NCI-H524 (cell line): ENCODE measurements around the gene RENBP.
A peak's percentile ranks its signal among the peaks of the same experiment; 100 is the strongest.

Source experiments
- DNase-seq, 2 experiments: peaks; one replicate each; lab custom pipeline; 2025; lab: John Stamatoyannopoulos, UW

RENBP gene

DNA sequence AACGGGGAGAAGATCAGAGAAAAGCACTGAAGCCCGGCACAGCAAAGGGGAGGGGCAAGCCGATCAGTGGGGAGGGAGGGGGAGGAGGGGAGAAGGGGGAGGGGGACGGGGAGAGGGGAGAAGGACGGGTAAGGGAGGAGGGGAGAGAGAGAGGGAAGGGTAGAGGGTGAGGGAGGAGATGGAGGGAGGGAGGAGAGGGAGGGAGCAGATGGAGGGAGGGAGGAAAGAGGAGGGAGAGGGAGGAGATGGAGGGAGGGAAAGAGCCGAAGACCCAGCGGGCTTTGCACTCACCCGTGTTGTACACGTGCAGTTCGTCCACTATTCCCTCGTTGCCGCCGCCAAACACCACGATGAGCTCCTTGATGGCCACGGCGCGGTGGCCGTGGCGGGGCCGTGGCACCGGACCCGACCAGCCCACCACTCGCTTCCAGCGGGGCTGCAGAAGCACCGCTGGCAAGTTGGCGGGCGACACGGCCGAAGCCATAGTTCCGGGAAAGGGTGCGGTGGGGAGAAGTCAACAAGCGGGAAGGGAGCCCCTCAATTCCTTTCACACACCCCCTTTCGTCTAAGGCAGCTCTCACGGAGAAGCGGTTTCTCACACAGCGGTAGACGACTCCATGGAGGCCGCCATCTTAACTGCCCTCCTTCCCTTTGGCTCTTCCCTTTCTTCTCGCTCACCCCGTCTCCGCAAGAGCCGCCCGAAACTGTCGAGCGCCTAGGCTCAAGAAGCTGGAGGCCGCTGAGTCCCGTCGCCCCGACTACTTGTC lies 26.1 kb upstream of the RENBP start:
- peak; percentile 61 to 71 for DNase-seq

- DNase-seq: no peak
Observed at GRCh38 chrX:153969904-153970356, 25.5 kb upstream of the RENBP start.

GRCh38 chrX:153969125-153969903 lies 24.9 kb upstream of the RENBP start:
- DNase-seq: no peak

- DNase-seq: peak in 1 of 2 experiments; percentile 48
Observed at GRCh38 chrX:153968754-153969124, 24.3 kb upstream of the RENBP start.

GRCh38 chrX:153968255-153968654 lies 23.8 kb upstream of the RENBP start:
- no peak for DNase-seq

DNA sequence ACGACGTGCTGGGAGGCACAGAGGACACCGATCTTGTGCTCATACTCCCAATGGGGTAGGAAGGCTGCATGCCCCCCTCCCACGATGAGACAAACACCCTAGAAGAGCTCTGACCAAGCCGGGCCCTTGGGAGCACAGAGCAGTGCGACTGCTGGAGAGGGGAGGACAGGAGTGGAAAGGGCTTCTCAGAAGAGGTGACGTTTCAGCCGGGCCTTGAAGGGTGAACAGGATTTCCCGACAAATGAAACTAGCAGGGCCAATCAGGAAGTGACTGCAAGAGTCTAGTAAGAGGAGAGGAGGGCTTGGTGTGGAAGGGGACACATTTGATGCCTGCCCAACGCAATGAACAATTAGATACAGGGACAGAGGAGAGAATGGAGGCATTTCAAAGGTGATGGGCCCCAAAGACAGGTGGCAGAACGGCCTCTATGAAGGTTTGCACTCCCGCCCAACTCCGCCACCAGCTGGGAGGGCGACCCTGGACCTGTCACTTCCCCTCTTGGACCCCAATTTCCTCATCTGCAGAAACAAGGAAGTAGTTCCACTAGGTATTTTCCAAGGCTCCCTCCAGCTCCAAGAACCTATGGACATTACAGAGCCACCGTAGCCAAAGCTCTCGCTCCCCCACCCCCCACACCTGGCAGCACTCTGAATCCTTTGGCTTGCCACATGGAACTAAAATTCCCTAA lies 23.2 kb upstream of the RENBP start:
- DNase-seq: no peak

- DNase-seq: no peak
Observed at GRCh38 chrX:153966841-153967535, 22.5 kb upstream of the RENBP start.

DNA sequence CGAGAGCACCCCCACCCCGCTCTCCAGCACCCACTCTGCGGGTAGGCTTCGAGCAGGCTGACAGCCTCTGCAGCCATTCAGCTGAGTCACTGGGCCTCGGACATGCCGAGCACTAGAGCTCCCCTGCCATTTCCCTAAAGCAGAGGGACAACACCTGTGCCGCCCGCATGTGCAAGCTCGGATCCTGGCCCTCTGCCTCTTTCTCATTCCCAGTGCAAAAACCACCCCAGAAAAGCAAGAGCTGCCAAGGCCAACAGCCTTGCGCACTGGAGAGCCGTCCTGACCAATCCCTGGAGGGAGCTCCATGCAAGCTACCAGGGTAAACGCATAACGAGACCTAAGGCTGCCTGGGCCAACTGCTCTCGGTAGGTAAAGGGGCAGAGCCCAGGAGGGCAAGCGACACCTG lies 21.8 kb upstream of the RENBP start:
- no peak for DNase-seq

DNA sequence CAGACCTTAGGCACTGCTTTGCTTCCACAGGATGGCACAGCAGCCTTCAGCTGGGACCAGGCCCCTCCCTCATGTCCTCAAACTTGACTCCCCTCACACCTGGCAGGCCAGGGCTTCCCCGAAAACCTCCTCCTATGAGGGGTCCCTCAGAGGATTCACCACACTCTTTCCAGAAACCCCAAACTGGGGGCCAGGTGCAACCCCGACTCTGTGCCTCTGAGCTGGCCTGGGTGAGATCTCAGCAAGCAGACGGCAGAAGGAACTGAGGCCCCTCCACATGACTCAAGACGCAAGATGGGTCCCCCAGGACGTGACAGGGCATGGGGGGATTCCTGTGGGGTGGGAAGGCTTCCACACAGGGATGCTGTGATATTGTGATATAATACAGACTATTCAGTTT lies 21.0 kb upstream of the RENBP start:
- DNase-seq: no peak

- no peak for DNase-seq
Observed at GRCh38 chrX:153964105-153964504, 19.7 kb upstream of the RENBP start.

DNA sequence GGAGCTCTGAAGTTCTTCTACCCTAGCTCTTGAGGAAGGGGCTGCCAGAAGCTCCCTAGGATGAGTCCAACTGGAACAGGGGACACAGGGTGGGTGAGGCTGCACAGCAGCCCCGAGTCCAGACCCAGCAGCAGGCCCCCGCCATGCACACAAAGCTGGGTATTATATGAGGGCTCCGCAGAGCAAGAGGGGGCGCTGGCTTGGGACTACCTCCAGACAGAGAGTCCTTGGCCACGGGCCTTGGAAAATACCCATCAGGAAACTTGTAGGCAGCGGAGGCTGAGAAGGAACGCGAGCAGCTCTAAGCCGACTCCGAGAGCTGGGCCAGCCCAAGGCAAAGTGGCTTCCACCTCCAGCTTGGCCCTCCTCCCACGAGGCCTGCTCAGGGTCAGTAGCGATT lies 19.1 kb upstream of the RENBP start:
- DNase-seq: no peak

GRCh38 chrX:153961292-153961691 lies 16.8 kb upstream of the RENBP start:
- DNase-seq: no peak

DNA sequence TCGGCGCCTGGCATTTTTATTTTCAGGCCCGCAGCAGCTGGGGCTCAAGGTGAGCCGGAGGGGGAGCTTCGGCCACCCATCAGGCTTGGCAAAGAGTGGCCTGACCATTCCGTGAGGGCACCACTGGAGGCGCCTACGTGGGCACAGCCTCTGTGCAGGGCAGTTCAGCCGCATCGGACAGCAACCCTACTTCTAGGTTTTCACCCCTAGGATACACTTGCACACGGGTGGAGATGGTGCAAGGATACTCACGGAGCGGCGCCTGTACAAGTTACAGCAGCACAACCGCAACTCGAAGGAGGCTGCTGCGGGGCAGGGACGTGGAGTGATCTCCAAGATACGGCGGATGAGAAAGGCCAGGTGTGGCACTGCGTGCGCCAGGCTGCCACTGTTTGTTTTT lies 16.3 kb upstream of the RENBP start:
- no peak for DNase-seq

DNA sequence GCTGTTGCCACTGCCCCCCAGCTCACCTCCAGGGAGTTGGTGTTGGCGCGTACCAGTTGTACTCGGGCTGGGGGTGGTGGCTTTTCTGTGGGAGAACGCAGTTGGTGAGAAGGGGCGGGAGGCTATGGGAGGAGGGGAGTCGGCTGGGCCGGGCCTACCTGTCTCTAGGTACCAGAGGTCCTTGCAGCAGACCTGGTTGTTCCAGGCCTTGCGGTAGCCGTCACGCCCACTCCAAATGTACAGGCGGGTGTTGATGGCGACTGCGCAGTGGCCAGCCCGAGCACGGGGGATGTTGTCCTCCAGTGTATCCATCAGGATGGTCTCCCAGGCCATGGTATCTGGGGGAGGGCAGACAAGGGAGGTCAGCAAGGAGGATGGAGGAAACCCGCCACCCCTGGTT lies 15.6 kb upstream of the RENBP start:
- no peak for DNase-seq

DNA sequence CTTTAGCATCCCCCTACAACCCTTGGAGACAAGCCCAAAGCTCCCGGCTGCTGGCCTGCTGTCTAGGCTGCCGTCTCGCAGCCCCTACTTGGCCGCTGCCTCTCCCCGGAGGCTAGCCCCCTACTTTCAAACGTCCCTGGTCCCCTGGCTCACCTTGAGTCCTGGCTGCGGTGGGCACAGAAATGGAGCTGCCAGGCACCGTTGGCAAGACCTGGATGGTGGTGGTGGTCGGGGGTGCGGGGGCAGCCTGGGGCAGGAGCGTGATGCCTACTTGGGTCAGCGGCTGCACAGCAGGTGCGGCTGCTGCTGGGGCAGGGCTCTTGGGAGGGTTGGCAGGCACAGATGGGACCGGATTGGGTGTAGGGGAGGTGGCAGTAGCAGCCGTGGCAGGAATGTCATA lies 15.2 kb upstream of the RENBP start:
- DNase-seq: no peak

DNA sequence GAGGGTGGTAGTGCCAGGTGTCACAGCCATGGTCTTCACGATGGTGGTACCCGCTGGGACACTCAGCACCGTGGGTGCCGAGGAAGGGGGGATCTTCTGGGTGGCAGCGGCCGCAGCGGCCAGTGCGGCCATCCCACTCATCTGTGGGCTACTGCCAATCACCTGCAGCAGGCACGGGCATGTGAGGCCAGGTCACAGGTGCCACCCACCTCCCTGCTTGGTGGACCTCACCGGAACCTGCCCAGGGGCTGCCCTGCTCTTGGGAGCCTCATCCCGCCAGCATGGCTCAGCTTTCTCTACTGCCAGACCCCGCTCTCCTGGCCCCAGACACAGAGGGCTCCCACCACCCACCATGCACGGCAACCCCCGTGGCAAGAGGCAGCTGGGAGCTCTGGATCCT lies 14.2 kb upstream of the RENBP start:
- DNase-seq: no peak

DNA sequence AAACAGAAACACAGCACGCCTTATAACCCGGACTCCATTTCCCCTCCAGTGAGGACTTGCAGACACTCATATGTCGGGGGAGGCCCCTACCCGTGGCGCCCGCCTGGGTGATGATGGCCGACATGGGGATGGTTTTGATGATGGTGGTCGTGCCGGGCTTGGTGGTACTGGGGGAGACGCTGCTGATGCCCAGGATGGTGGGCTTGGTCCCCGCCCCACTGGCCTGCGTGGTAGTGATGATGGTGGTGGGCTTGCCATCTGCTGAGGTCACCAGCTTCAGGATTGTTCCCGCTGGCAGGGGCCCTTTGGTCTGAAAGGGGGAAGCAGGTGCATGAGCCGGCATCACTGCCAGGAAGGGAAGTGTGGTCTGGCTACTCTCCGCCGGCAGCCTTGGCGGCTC lies 12.8 kb upstream of the RENBP start:
- no peak for DNase-seq

DNA sequence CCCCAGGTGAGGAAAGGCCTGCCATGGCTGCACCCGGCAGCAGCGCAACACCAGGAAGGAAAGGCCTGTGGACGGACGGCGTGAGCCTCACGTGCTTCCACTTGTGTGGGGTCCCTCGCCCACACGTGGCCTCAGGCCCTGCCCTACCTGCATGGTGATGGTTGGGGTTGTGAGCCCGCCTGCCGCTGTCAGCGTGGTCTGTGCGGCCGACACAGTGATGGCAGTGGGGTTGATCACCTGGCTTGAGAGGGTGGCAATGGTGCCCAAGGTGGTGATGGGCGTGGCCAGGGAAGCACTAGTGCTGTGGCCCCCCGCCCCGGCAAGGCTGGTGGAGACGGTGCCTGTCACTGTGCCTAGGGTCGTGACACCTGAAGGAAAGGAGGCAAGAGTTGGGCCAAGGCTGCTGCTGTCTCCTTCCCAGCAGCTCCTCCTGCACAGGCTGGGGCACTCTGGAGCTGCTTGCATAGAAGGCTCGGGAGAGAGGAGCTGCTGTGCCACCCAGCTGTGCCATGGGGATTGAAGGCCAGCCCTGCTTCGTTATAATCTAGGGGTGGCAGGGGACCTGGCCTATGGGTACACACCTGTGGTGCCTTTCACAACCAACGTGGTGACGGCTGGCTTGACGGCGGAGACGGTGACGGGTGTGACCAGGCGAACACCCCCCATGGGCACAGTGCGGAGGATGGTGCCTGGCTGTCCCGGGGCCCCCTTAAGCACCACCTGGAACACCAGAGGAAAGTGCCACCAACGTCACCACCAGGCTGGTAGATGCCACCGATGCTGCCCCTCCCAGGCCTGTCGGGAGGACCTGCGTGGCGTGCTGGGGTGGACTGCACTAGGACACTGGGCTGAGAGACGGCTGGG lies 11.8 kb upstream of the RENBP start:
- no peak for DNase-seq

DNA sequence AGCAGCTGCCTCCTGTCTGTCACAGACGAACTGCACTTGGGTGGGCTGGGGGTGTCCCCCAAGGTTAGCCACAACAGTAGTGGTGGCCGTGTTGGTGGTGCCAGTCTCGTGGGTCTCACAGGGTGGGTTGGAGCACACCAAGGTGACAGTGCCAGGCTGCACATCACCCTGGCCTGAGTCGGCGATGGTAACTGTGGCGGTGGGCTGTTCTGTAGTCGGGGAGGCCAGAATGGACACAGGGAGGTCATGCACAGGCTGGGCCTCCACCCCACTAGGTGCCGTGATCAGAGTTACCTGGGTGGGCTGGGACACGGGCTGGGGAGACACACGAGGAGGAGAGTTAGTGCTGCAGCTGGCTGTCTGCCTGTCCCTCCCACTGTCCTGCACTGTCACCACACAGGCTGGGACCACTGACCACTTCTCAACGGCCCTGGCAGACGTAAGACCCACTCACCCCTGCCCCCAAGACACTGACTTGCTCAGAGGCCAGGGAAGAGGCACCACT lies 10.8 kb upstream of the RENBP start:
- no peak for DNase-seq

DNA sequence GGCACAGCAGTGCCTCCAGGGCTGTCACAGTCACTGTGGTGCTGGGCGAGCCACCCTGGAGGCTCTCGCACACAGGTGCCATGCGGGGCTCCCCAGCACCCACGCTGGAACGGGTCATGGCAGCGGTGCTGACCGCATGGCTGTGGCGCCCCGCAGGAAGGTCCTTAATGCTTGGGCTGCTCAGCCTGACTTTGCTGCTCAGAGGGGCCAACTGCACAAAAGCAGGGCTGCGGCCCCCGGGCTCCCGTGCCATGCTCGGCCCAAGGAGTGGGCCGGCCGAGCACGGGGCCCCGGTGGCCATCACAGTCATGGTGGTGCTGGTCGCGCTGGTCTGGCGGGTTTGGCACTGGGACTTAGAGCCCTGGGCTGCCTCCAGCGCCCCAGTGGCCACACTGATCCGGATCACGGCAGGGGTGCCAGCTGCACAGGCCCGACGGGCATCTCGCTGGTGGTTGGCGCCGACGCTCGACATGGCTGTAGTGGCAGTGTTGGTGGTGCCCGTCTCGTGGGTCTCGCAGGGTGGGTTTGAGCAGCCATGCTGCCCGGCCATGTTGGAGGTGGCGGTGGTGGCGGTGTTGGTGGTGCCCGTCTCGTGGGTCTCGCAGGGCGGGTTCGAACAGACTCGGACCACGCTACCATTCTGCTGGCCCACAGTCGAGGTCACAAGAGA lies 10.2 kb upstream of the RENBP start:
- DNase-seq: no peak
